HS-27A (cell line): ENCODE results near the gene CACNA1E.

Experiments
- DNase-seq: peaks from one replicate; pipeline ENCODE4 v3.0.0-alpha.2; 2012; ENCODE audit warnings: low read depth, missing footprints

Gene CACNA1E

GRCh38 chr1:181635110-181635509, 151.8 kb downstream of the CACNA1E start:
- DNase-seq: no peak

- no peak for DNase-seq
Observed at GRCh38 chr1:181637998-181638397, 154.7 kb downstream of the CACNA1E start.

GRCh38 chr1:181640956-181641355, 157.6 kb downstream of the CACNA1E start:
- no peak for DNase-seq

- DNase-seq: no peak
Observed at GRCh38 chr1:181643631-181644030, 160.3 kb downstream of the CACNA1E start.

GRCh38 chr1:181645171-181645570, 161.9 kb downstream of the CACNA1E start:
- DNase-seq: no peak

- DNase-seq: no peak
Observed at GRCh38 chr1:181646710-181647109, 163.4 kb downstream of the CACNA1E start.

GRCh38 chr1:181647314-181648035, 164.2 kb downstream of the CACNA1E start:
- DNase-seq: no peak

GRCh38 chr1:181651276-181651675, 168.0 kb downstream of the CACNA1E start:
- no peak for DNase-seq

GRCh38 chr1:181655756-181656155, 172.4 kb downstream of the CACNA1E start:
- no peak for DNase-seq

GRCh38 chr1:181656491-181656890, 173.2 kb downstream of the CACNA1E start:
- no peak for DNase-seq

- no peak for DNase-seq
Observed at GRCh38 chr1:181658581-181658980, 175.3 kb downstream of the CACNA1E start.

- DNase-seq: no peak
Observed at GRCh38 chr1:181659321-181659957, 176.1 kb downstream of the CACNA1E start.

GRCh38 chr1:181660621-181661020, 177.3 kb downstream of the CACNA1E start:
- no peak for DNase-seq

- no peak for DNase-seq
Observed at GRCh38 chr1:181661569-181661968, 178.3 kb downstream of the CACNA1E start.

GRCh38 chr1:181662606-181663005, 179.3 kb downstream of the CACNA1E start:
- no peak for DNase-seq

- no peak for DNase-seq
Observed at GRCh38 chr1:181664543-181664942, 181.2 kb downstream of the CACNA1E start.

GRCh38 chr1:181669246-181669645, 185.9 kb downstream of the CACNA1E start:
- DNase-seq: no peak

GRCh38 chr1:181674617-181675016, 191.3 kb downstream of the CACNA1E start:
- DNase-seq: no peak

- no peak for DNase-seq
Observed at GRCh38 chr1:181675091-181675917, 192.0 kb downstream of the CACNA1E start.

GRCh38 chr1:181675918-181676190, 192.5 kb downstream of the CACNA1E start:
- DNase-seq: no peak

GRCh38 chr1:181676269-181676668, 193.0 kb downstream of the CACNA1E start:
- DNase-seq: no peak

GRCh38 chr1:181680332-181680731, 197.0 kb downstream of the CACNA1E start:
- DNase-seq: no peak

- no peak for DNase-seq
Observed at GRCh38 chr1:181680871-181681270, 197.6 kb downstream of the CACNA1E start.
